Smooth muscle cell (in vitro differentiated cells): ENCODE results near the gene TTC39A. TPM values are rescaled to one million over a fixed set of nuclear protein-coding genes. Genes with fewer than 3 reads are reported as not detected.
"Not testable (repeated sequence)": the region's sequence is repeated elsewhere in the genome, so short reads cannot be mapped to it uniquely, and the experiment has no call there.

Source experiments
- DNase-seq: peaks from one replicate; lab custom pipeline; 2025; ENCODE audit not compliant: unreplicated experiment; lab: John Stamatoyannopoulos, UW
- H2AFZ ChIP-seq: fragments of 200-600 bp; sonication (generic); 2 replicates; pipeline ENCODE4 v1.6.0; 2016; ENCODE audit warnings: antibody characterized with exemption, low read depth, mild to moderate bottlenecking
- H3F3A ChIP-seq: fragments of 200-600 bp; sonication (generic); 2 replicates; pipeline ENCODE4 v1.6.0; 2017; ENCODE audit warnings: antibody characterized with exemption, low read depth
- H3K27ac ChIP-seq: fragments of 200-600 bp; sonication (generic); 2 replicates; pipeline ENCODE4 v1.5.1; 2016; ENCODE audit warnings: low read depth, mild to moderate bottlenecking
- H3K27me3 ChIP-seq: fragments of 200-600 bp; sonication (generic); 2 replicates; pipeline ENCODE4 v1.6.1; 2016; ENCODE audit warnings: low read depth, mild to moderate bottlenecking
- H3K36me3 ChIP-seq: fragments of 200-600 bp; sonication (generic); 2 replicates; pipeline ENCODE4 v1.5.1; 2016; ENCODE audit warnings: low read depth
- H3K4me1 ChIP-seq: fragments of 200-600 bp; sonication (generic); 2 replicates; pipeline ENCODE4 v1.5.1; 2016; ENCODE audit warnings: low read depth
- H3K4me2 ChIP-seq: fragments of 200-600 bp; sonication (generic); 2 replicates; pipeline ENCODE4 v1.6.0; 2016; ENCODE audit warnings: mild to moderate bottlenecking
- H3K4me3 ChIP-seq: fragments of 200-600 bp; sonication (generic); 2 replicates; pipeline ENCODE4 v1.5.1; 2016; ENCODE audit warnings: mild to moderate bottlenecking
- H3K79me2 ChIP-seq: fragments of 200-600 bp; sonication (generic); 2 replicates; pipeline ENCODE4 v1.6.0; 2016; ENCODE audit warnings: low read depth, mild to moderate bottlenecking
- H3K9ac ChIP-seq: fragments of 200-600 bp; sonication (generic); 2 replicates; pipeline ENCODE4 v1.6.0; 2016; ENCODE audit warnings: low read depth
- H3K9me3 ChIP-seq: fragments of 200-600 bp; sonication (generic); replicated peaks from 2 replicates; pipeline ENCODE4 v1.5.1; 2016; ENCODE audit warnings: low read depth
- H4K20me1 ChIP-seq: fragments of 200-600 bp; sonication (generic); 2 replicates; pipeline ENCODE4 v1.6.0; 2016; ENCODE audit warnings: low read depth
- CTCF ChIP-seq: fragments of 200-600 bp; sonication (generic); IDR thresholded peaks from 2 replicates; pipeline ENCODE4 v1.5.1; 2017; ENCODE audit warnings: borderline replicate concordance, mild to moderate bottlenecking, antibody characterized with exemption; ENCODE audit not compliant: insufficient read depth, poor library complexity, severe bottlenecking
- WGBS: methylation state at CpG from one replicate; pipeline ENCODE4 v1.1.7; 2016; ENCODE audit warnings: low lambda C conversion rate; 5-methylcytosine and 5-hydroxymethylcytosine counted together
- polyA plus RNA-seq: library from polyadenylated mRNA; unstranded; fragments of >200 nt; fragmentation: Nextera tagmentation; extraction: Ambion mirVana; gene quantifications from 2 replicates; pipeline ENCODE4 v1.2.1, GENCODE V29; 2016
- total RNA-seq: library from RNA; depleted of rRNA; stranded (reverse); fragments of >200 nt; gene quantifications from 2 replicates; pipeline ENCODE4 v1.2.3, GENCODE V29; 2014

Gene TTC39A
- total and polyA plus RNA-seq, 2 experiments from 2014 or later = 0.27 to 2.2 TPM

- Histone ChIP-seq H3K79me2 (peaks cover 99% of the 10 kb centered on the region), H3F3A (peaks cover 3% of the 10 kb centered on the region), H3K4me1 (peaks cover under 1% of the 10 kb centered on the region), H3K4me2 (no peak overlapping the region), H3K36me3 (no peaks in the 10 kb centered on the region), H3K9ac (no peak overlapping the region), H4K20me1 (peaks cover 100% of the 10 kb centered on the region), H2AFZ (no peak overlapping the region), H3K27me3 (no peaks in the 10 kb centered on the region), H3K4me3 (no peak overlapping the region), H3K9me3 (no peaks in the 10 kb centered on the region), H3K27ac (no peak overlapping the region)
- 98% methylated on average over 3 of the region's 3 CpGs for WGBS
- TF ChIP-seq CTCF = no peak
- no peak for DNase-seq
These were observed 75.0 kb downstream of the TTC39A start for GRCh38 chr1:51255331-51255730.

GRCh38 chr1:51253691-51254090, 76.7 kb downstream of the TTC39A start:
- Histone ChIP-seq H3K9me3 (no peaks in the 10 kb centered on the region), H3K4me2 (no peak overlapping the region), H2AFZ (no peak overlapping the region), H3K4me3 (no peak overlapping the region), H3K27ac (no peak overlapping the region), H3K4me1 (no peaks in the 10 kb centered on the region), H3K9ac (no peak overlapping the region), H3F3A (no peaks in the 10 kb centered on the region), H3K27me3 (no peaks in the 10 kb centered on the region), H3K36me3 (no peaks in the 10 kb centered on the region), H4K20me1 (peaks cover 100% of the 10 kb centered on the region), H3K79me2 (peaks cover 99% of the 10 kb centered on the region)
- no peak for DNase-seq
- TF ChIP-seq CTCF = no peak
- WGBS = 89% methylated on average over 5 of the region's 5 CpGs

GRCh38 chr1:51252366-51252765, 78.0 kb downstream of the TTC39A start:
- Histone ChIP-seq H4K20me1 (peaks cover 100% of the 10 kb centered on the region), H3K27me3 (no peaks in the 10 kb centered on the region), H3K4me1 (no peaks in the 10 kb centered on the region), H3K9me3 (no peaks in the 10 kb centered on the region), H3K4me3 (no peak overlapping the region), H3K9ac (no peak overlapping the region), H2AFZ (no peak overlapping the region), H3K27ac (no peak overlapping the region), H3K4me2 (no peak overlapping the region), H3F3A (no peaks in the 10 kb centered on the region), H3K79me2 (peaks cover 100% of the 10 kb centered on the region), H3K36me3 (no peaks in the 10 kb centered on the region)
- 96% methylated on average over 6 of the region's 6 CpGs for WGBS
- no peak for TF ChIP-seq CTCF
- DNase-seq = no peak

- H4K20me1 ChIP-seq = peaks cover 100% of the 10 kb centered on the region
- H3F3A ChIP-seq, H3K4me2 ChIP-seq, H2AFZ ChIP-seq, H3K4me3 ChIP-seq, H3K9ac ChIP-seq, DNase-seq, H3K4me1 ChIP-seq, H3K36me3 ChIP-seq, H3K9me3 ChIP-seq, H3K27ac ChIP-seq, H3K27me3 ChIP-seq: not testable (repeated sequence)
- WGBS = 98% methylated on average over 17 of the region's 20 CpGs
- H3K79me2 ChIP-seq = peaks cover 100% of the 10 kb centered on the region
These were observed 79.2 kb downstream of the TTC39A start for GRCh38 chr1:51251165-51251564.

- not testable (repeated sequence) for H3K9me3 ChIP-seq, H3K4me2 ChIP-seq, H3K9ac ChIP-seq, H3K27ac ChIP-seq, H3K36me3 ChIP-seq, H3K4me1 ChIP-seq, H3K4me3 ChIP-seq, DNase-seq, H2AFZ ChIP-seq, H3K27me3 ChIP-seq, H3F3A ChIP-seq
- Histone ChIP-seq H4K20me1 (peaks cover 100% of the 10 kb centered on the region), H3K79me2 (peaks cover 100% of the 10 kb centered on the region)
- WGBS = 98% methylated on average over 14 of the region's 14 CpGs
These were observed 79.6 kb downstream of the TTC39A start for GRCh38 chr1:51250729-51251128.
